Neural cell (in vitro differentiated cells): ENCODE measurements around the gene CDK8. TPM values are rescaled to one million over a fixed set of nuclear protein-coding genes. Genes with fewer than 3 reads are reported as not detected.

Source experiments
- H2AFZ ChIP-seq: fragments of 200-600, 300-800 bp; sonication (generic), shearing (Covaris generic); 2 replicates; pipeline ENCODE4 v1.6.0; 2014; ENCODE audit warnings: low read depth, mild to moderate bottlenecking, antibody characterized with exemption, low read length, moderate library complexity
- H3F3A ChIP-seq: fragments of 200-600 bp; shearing (Covaris generic); 2 replicates; pipeline ENCODE4 v1.6.1; 2016; ENCODE audit warnings: mild to moderate bottlenecking, moderate library complexity, mixed read lengths, antibody characterized with exemption, low read length; ENCODE audit not compliant: insufficient read depth, poor library complexity, severe bottlenecking
- H3K27ac ChIP-seq: fragments of 200-600, 300-800 bp; sonication (generic), shearing (Covaris generic); 2 replicates; pipeline ENCODE4 v1.5.1; 2014; ENCODE audit warnings: mild to moderate bottlenecking, low read length, moderate library complexity
- H3K27me3 ChIP-seq: fragments of 300-800, 200-600 bp; sonication (generic), shearing (Covaris generic); 2 replicates; pipeline ENCODE4 v1.6.0; 2014; ENCODE audit warnings: mild to moderate bottlenecking, low read depth, low read length, moderate library complexity; ENCODE audit not compliant: insufficient read depth
- H3K36me3 ChIP-seq: fragments of 300-800, 200-600 bp; sonication (generic), shearing (Covaris generic); 2 replicates; pipeline ENCODE4 v1.5.1; 2014; ENCODE audit warnings: mild to moderate bottlenecking, antibody characterized with exemption, low read length, moderate library complexity; ENCODE audit not compliant: insufficient read depth
- H3K4me2 ChIP-seq: fragments of 300-800, 200-600 bp; sonication (generic), shearing (Covaris generic); 2 replicates; pipeline ENCODE4 v1.6.0; 2014; ENCODE audit warnings: mild to moderate bottlenecking, low read length
- H3K4me3 ChIP-seq: fragments of 300-800, 200-600 bp; sonication (generic), shearing (Covaris generic); 2 replicates; pipeline ENCODE4 v1.5.1; 2014; ENCODE audit warnings: mild to moderate bottlenecking, low read length, moderate library complexity
- H3K79me2 ChIP-seq: fragments of 200-600 bp; shearing (Covaris generic); replicated peaks from 2 replicates; pipeline ENCODE4 v1.6.0; 2014; ENCODE audit warnings: mild to moderate bottlenecking, low read length, moderate library complexity; ENCODE audit not compliant: insufficient read depth
- H3K9ac ChIP-seq: fragments of 300-800, 200-600 bp; sonication (generic), shearing (Covaris generic); 2 replicates; pipeline ENCODE4 v1.6.1; 2016; ENCODE audit warnings: mild to moderate bottlenecking, low read length, mixed read lengths
- H3K9me2 ChIP-seq: fragments of 200-600 bp; shearing (Covaris generic); 2 replicates; pipeline ENCODE4 v1.6.1; 2016; ENCODE audit warnings: mild to moderate bottlenecking, low read length, mixed read lengths; ENCODE audit not compliant: insufficient read depth
- H3K9me3 ChIP-seq: fragments of 200-600, 300-800 bp; sonication (generic), shearing (Covaris generic); 2 replicates; pipeline ENCODE4 v1.6.1; 2016; ENCODE audit warnings: mild to moderate bottlenecking, mixed run types, low read length, moderate library complexity, mixed read lengths
- H4K20me1 ChIP-seq: fragments of 200-600 bp; shearing (Covaris generic); 2 replicates; pipeline ENCODE4 v1.6.1; 2016; ENCODE audit warnings: mild to moderate bottlenecking, mixed run types; ENCODE audit not compliant: insufficient read depth
- EP300 ChIP-seq: fragments of 450-650 bp; conservative IDR thresholded peaks from 2 replicates; pipeline ENCODE4 v1.6.1; 2014; ENCODE audit warnings: antibody characterized with exemption, mild to moderate bottlenecking, moderate library complexity; ENCODE audit not compliant: poor library complexity, severe bottlenecking
- EZH2 ChIP-seq: fragments of 200-600, 300-800 bp; shearing (Covaris generic), sonication (generic); IDR thresholded peaks from 2 replicates; pipeline ENCODE4 v1.6.1; 2014; ENCODE audit warnings: antibody characterized with exemption, low read length, borderline replicate concordance, mild to moderate bottlenecking; ENCODE audit not compliant: insufficient read depth, poor library complexity, severe bottlenecking
- MXI1 ChIP-seq: fragments of 450-650 bp; conservative IDR thresholded peaks from 2 replicates; pipeline ENCODE4 v1.6.1; 2014; ENCODE audit warnings: antibody characterized with exemption, mild to moderate bottlenecking; ENCODE audit not compliant: poor library complexity, severe bottlenecking
- POLR2AphosphoS5 ChIP-seq: IDR thresholded peaks from 2 replicates; pipeline ENCODE4 v1.6.1; 2012
- RAD21 ChIP-seq: fragments of 450-650 bp; conservative IDR thresholded peaks from 2 replicates; pipeline ENCODE4 v1.6.1; 2014; ENCODE audit warnings: antibody characterized with exemption, mild to moderate bottlenecking, moderate library complexity
- SMC3 ChIP-seq: fragments of 450-650 bp; conservative IDR thresholded peaks from 2 replicates; pipeline ENCODE4 v1.6.1; 2014; ENCODE audit warnings: antibody characterized with exemption, mild to moderate bottlenecking, moderate library complexity; ENCODE audit not compliant: poor library complexity
- TAF1 ChIP-seq: IDR thresholded peaks from 2 replicates; pipeline ENCODE4 v1.6.1; 2012; ENCODE audit warnings: low read depth
- polyA plus RNA-seq: library from polyadenylated mRNA; depleted of rRNA; stranded (reverse); fragments of >200 nt; gene quantifications from 2 replicates; pipeline ENCODE4 v1.2.3, GENCODE V29; 2014
- TF ChIP-seq, protein P1 (sequence below): fragments of 450-650 bp; IDR thresholded peaks from 2 replicates; pipeline ENCODE4 v1.5.1; 2014; ENCODE audit warnings: antibody characterized with exemption, mild to moderate bottlenecking, moderate library complexity; ENCODE audit not compliant: poor library complexity, severe bottlenecking
- TF ChIP-seq, protein P2 (sequence below): IDR thresholded peaks from 2 replicates; pipeline ENCODE4 v1.6.1; 2012; ENCODE audit warnings: borderline replicate concordance

CDK8 gene
- polyA plus RNA-seq, 1 donor from 2014 or later: 58.9 TPM

DNA sequence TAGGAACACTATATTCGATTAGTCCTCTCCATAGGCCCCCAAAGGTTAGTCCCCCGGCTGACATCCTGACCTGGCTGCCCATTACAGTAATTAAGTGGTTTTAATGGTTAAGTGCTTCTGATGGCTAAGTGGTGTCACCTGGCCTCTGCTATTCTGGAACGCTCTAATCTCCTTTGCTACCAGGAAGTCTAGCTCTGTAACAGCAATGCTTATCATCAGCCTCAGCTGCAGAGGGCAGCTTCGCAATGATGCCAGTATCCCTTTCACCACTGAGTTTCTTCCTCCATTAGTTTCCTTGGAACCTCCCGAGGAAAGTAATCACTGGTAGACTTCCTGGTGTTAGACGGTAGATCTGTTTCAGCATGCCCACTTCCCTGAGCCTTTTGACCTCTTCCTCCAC lies 23.2 kb upstream of the CDK8 start:
- TF ChIP-seq EZH2: no peak
- TF ChIP-seq POLR2AphosphoS5: peak; percentile 47
- Histone ChIP-seq H3K9ac (no peak overlapping the region), H3K36me3 (no peaks in the 10 kb centered on the region), H2AFZ (no peak overlapping the region), H3K27ac (no peak overlapping the region), H4K20me1 (no peaks in the 10 kb centered on the region), H3K9me2 (no peaks in the 10 kb centered on the region), H3K27me3 (no peaks in the 10 kb centered on the region), H3F3A (no peaks in the 10 kb centered on the region), H3K79me2 (no peaks in the 10 kb centered on the region), H3K9me3 (no peaks in the 10 kb centered on the region), H3K4me2 (no peak overlapping the region), H3K4me3 (no peak overlapping the region)

DNA sequence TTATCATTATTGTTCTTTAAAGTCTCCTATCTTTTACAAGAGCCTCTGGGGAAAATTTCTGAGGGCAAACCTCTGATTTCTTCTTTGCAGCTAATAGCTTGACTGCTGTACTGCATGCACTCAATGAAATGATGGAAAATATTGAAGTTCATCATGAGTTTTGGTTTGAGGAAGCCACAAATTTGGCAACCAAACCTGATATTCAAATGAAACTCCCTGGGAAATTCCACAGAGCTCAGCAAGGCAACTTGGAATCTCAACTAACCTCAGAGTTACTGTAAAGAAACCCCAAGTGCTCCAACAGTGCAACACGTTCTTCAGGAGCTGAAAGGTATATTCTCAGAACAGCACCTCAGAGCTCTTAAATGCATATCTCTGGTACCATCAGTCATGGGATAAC lies 17.6 kb upstream of the CDK8 start:
- Histone ChIP-seq H2AFZ (no peak overlapping the region), H4K20me1 (no peaks in the 10 kb centered on the region), H3K4me2 (no peak overlapping the region), H3F3A (no peaks in the 10 kb centered on the region), H3K27ac (no peak overlapping the region), H3K36me3 (no peaks in the 10 kb centered on the region), H3K9me2 (no peaks in the 10 kb centered on the region), H3K9me3 (no peaks in the 10 kb centered on the region), H3K27me3 (no peaks in the 10 kb centered on the region), H3K4me3 (no peak overlapping the region), H3K79me2 (no peaks in the 10 kb centered on the region), H3K9ac (no peak overlapping the region)
- TF ChIP-seq MXI1 (no peak), POLR2AphosphoS5 (no peak), RAD21 (no peak), EZH2 (no peak), EP300 (no peak), TAF1 (no peak), SMC3 (no peak)
- TF ChIP-seq, protein P1, sequence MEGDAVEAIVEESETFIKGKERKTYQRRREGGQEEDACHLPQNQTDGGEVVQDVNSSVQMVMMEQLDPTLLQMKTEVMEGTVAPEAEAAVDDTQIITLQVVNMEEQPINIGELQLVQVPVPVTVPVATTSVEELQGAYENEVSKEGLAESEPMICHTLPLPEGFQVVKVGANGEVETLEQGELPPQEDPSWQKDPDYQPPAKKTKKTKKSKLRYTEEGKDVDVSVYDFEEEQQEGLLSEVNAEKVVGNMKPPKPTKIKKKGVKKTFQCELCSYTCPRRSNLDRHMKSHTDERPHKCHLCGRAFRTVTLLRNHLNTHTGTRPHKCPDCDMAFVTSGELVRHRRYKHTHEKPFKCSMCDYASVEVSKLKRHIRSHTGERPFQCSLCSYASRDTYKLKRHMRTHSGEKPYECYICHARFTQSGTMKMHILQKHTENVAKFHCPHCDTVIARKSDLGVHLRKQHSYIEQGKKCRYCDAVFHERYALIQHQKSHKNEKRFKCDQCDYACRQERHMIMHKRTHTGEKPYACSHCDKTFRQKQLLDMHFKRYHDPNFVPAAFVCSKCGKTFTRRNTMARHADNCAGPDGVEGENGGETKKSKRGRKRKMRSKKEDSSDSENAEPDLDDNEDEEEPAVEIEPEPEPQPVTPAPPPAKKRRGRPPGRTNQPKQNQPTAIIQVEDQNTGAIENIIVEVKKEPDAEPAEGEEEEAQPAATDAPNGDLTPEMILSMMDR: no peak
- TF ChIP-seq, protein P2, sequence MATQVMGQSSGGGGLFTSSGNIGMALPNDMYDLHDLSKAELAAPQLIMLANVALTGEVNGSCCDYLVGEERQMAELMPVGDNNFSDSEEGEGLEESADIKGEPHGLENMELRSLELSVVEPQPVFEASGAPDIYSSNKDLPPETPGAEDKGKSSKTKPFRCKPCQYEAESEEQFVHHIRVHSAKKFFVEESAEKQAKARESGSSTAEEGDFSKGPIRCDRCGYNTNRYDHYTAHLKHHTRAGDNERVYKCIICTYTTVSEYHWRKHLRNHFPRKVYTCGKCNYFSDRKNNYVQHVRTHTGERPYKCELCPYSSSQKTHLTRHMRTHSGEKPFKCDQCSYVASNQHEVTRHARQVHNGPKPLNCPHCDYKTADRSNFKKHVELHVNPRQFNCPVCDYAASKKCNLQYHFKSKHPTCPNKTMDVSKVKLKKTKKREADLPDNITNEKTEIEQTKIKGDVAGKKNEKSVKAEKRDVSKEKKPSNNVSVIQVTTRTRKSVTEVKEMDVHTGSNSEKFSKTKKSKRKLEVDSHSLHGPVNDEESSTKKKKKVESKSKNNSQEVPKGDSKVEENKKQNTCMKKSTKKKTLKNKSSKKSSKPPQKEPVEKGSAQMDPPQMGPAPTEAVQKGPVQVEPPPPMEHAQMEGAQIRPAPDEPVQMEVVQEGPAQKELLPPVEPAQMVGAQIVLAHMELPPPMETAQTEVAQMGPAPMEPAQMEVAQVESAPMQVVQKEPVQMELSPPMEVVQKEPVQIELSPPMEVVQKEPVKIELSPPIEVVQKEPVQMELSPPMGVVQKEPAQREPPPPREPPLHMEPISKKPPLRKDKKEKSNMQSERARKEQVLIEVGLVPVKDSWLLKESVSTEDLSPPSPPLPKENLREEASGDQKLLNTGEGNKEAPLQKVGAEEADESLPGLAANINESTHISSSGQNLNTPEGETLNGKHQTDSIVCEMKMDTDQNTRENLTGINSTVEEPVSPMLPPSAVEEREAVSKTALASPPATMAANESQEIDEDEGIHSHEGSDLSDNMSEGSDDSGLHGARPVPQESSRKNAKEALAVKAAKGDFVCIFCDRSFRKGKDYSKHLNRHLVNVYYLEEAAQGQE: no peak

DNA sequence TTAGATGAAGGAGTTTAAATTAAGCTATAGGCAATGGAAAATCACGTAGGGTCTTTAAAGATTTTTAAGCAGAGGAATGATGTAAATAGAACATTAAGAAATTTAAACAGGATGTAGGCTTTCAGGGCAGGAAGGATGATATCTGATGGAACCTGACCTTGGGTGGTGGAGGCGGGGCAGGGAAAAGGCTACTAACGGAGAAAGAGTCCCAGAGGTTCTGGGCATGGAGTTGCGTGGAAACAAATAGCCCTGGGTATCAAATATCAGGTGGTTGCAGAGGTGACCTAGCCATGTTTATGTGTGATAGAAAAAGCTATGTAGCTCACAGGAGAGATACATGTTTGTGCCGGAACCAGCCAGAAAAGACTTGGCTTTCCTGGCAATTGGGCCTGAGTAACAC lies 7.8 kb upstream of the CDK8 start:
- H4K20me1 ChIP-seq: no peaks in the 10 kb centered on the region
- no peaks in the 10 kb centered on the region for H3K27me3 ChIP-seq
- H2AFZ ChIP-seq: no peak overlapping the region
- no peak overlapping the region for H3K4me2 ChIP-seq
- no peaks in the 10 kb centered on the region for H3F3A ChIP-seq
- H3K9ac ChIP-seq: no peak overlapping the region
- H3K36me3 ChIP-seq: no peaks in the 10 kb centered on the region
- TF ChIP-seq EZH2: no peak
- no peak for TF ChIP-seq MXI1
- H3K79me2 ChIP-seq: no peaks in the 10 kb centered on the region
- H3K9me3 ChIP-seq: no peaks in the 10 kb centered on the region
- no peak overlapping the region for H3K4me3 ChIP-seq
- H3K27ac ChIP-seq: no peak overlapping the region
- H3K9me2 ChIP-seq: no peaks in the 10 kb centered on the region
